ENCODE results near the gene CDC25B. TPM values are rescaled to one million over a fixed set of nuclear protein-coding genes. Genes with fewer than 3 reads are reported as not detected.
A peak's percentile ranks its signal among the peaks of the same experiment; 100 is the strongest.

CDC25B gene
- total and polyA plus RNA-seq, 2 experiments from 2014 or later, result 15.1 to 21.9 TPM

- DNase-seq (ENCODE audit: low spot score), result no peak
- Histone ChIP-seq H3K27me3 (peaks cover 43% of the 10 kb centered on the region), H3K79me2 (no peaks in the 10 kb centered on the region), H4K20me1 (ENCODE audit: insufficient read depth, poor library complexity, severe bottlenecking) (no peaks in the 10 kb centered on the region), H3K4me1 (ENCODE audit: insufficient read depth) (peaks cover 12% of the 10 kb centered on the region), H3K4me3 (no peak overlapping the region), H3K9me2 (replicated peaks; ENCODE audit: insufficient read depth) (no peaks in the 10 kb centered on the region), H3K9me3 (ENCODE audit: low read depth) (no peaks in the 10 kb centered on the region), H3K36me3 (replicated peaks; ENCODE audit: insufficient read depth, low read depth) (no peaks in the 10 kb centered on the region), H3K27ac (no peak overlapping the region), H2AFZ (no peak overlapping the region), H3K4me2 (peak overlapping the region; percentile 90)
- 34% methylated on average over 13 of the region's 13 CpGs for WGBS (ENCODE audit: low lambda C conversion rate, missing lambda C conversion rate)
- TF ChIP-seq EZH2phosphoT487 (IDR thresholded peaks at IDR 0.05; ENCODE audit: low read depth, severe bottlenecking, unreplicated experiment) (no peak), EZH2 (IDR thresholded peaks at IDR 0.05; ENCODE audit: borderline replicate concordance) (no peak), CTCF (IDR thresholded peaks at IDR 0.05; ENCODE audit: poor library complexity) (no peak)
Measured at GRCh38 chr20:3752386-3752759, 43.7 kb upstream of the CDC25B start.

GRCh38 chr20:3753098-3753497 is 43.0 kb upstream of the CDC25B start:
- TF ChIP-seq CTCF (IDR thresholded peaks at IDR 0.05; ENCODE audit: poor library complexity) (peak; percentile 60), EZH2phosphoT487 (IDR thresholded peaks at IDR 0.05; ENCODE audit: low read depth, severe bottlenecking, unreplicated experiment) (no peak), EZH2 (IDR thresholded peaks at IDR 0.05; ENCODE audit: borderline replicate concordance) (no peak)
- no peak overlapping the region for H2AFZ ChIP-seq
- no peak overlapping the region for H3K4me3 ChIP-seq
- no peak overlapping the region for H3K4me2 ChIP-seq
- H3K36me3 ChIP-seq (replicated peaks; ENCODE audit: insufficient read depth, low read depth), result no peaks in the 10 kb centered on the region
- WGBS (ENCODE audit: low lambda C conversion rate, missing lambda C conversion rate), result 43% methylated on average over 4 of the region's 4 CpGs
- no peaks in the 10 kb centered on the region for H3K9me2 ChIP-seq (replicated peaks; ENCODE audit: insufficient read depth)
- peaks cover 12% of the 10 kb centered on the region for H3K4me1 ChIP-seq (ENCODE audit: insufficient read depth)
- no peak overlapping the region for H3K27ac ChIP-seq
- no peaks in the 10 kb centered on the region for H4K20me1 ChIP-seq (ENCODE audit: insufficient read depth, poor library complexity, severe bottlenecking)
- H3K9me3 ChIP-seq (ENCODE audit: low read depth), result no peaks in the 10 kb centered on the region
- peaks cover 36% of the 10 kb centered on the region for H3K27me3 ChIP-seq
- peak; percentile 73 for DNase-seq (ENCODE audit: low spot score)
- no peaks in the 10 kb centered on the region for H3K79me2 ChIP-seq

- no peaks in the 10 kb centered on the region for H3K9me3 ChIP-seq (ENCODE audit: low read depth)
- no peaks in the 10 kb centered on the region for H4K20me1 ChIP-seq (ENCODE audit: insufficient read depth, poor library complexity, severe bottlenecking)
- TF ChIP-seq EZH2 (IDR thresholded peaks at IDR 0.05; ENCODE audit: borderline replicate concordance), result no peak
- TF ChIP-seq EZH2phosphoT487 (IDR thresholded peaks at IDR 0.05; ENCODE audit: low read depth, severe bottlenecking, unreplicated experiment), result no peak
- TF ChIP-seq CTCF (IDR thresholded peaks at IDR 0.05; ENCODE audit: poor library complexity), result no peak
- H3K27ac ChIP-seq, result no peak overlapping the region
- H3K79me2 ChIP-seq, result no peaks in the 10 kb centered on the region
- no peak overlapping the region for H2AFZ ChIP-seq
- no peak overlapping the region for H3K4me2 ChIP-seq
- H3K36me3 ChIP-seq (replicated peaks; ENCODE audit: insufficient read depth, low read depth), result no peaks in the 10 kb centered on the region
- no peaks in the 10 kb centered on the region for H3K9me2 ChIP-seq (replicated peaks; ENCODE audit: insufficient read depth)
- peaks cover 30% of the 10 kb centered on the region for H3K27me3 ChIP-seq
- no peak for DNase-seq (ENCODE audit: low spot score)
- no peak overlapping the region for H3K4me3 ChIP-seq
- peaks cover 12% of the 10 kb centered on the region for H3K4me1 ChIP-seq (ENCODE audit: insufficient read depth)
- 92% methylated on average over 8 of the region's 26 CpGs for WGBS (ENCODE audit: low lambda C conversion rate, missing lambda C conversion rate)
Measured at GRCh38 chr20:3753501-3754275, 42.4 kb upstream of the CDC25B start.
